IPS-18c (cell line): ENCODE measurements around the gene ZNF180.
"Not testable (repeated sequence)": the region's sequence is repeated elsewhere in the genome, so short reads cannot be mapped to it uniquely, and the experiment has no call there.

Experiments used
- H3K4me3 ChIP-seq: 2 replicates; pipeline ENCODE4 v1.7.0; 2013; ENCODE audit warnings: low read depth, mild to moderate bottlenecking, low read length, moderate library complexity; ENCODE audit not compliant: insufficient read depth
- H3K9me3 ChIP-seq: one replicate; pipeline ENCODE4 v1.6.1; 2013; ENCODE audit warnings: mild to moderate bottlenecking, low read length, moderate library complexity; ENCODE audit not compliant: control insufficient read depth, insufficient read depth

ZNF180 gene

DNA sequence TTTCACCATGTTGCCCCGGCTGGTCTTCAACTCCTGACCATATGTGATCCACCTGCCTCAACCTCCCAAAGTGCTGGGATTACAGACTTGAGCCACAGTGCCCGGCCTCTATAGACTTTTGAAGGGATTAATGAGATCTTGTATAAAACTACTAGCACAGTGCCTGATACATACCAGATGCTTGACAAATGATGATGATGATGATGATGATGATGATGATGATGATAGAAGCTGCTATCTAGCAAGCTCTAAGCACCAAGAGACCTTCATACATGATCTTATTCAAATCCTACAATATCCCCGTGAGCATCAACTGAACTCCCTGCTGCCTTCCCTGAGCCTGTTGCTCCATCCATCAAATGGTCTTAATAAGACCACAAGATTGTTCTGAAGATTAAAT is 14.7 kb upstream of the ZNF180 start:
- Histone ChIP-seq H3K9me3 (peaks cover 2% of the 10 kb centered on the region), H3K4me3 (no peak overlapping the region)

- Histone ChIP-seq H3K9me3 (no peaks in the 10 kb centered on the region), H3K4me3 (no peak overlapping the region)
Observed at GRCh38 chr19:44512326-44513298, 12.3 kb upstream of the ZNF180 start.

GRCh38 chr19:44509478-44509877 is 9.2 kb upstream of the ZNF180 start:
- Histone ChIP-seq H3K4me3 (no peak overlapping the region), H3K9me3 (no peaks in the 10 kb centered on the region)

GRCh38 chr19:44499559-44499958 is 763 bp downstream of the ZNF180 start:
- Histone ChIP-seq H3K4me3 (peak overlapping the region; percentile 100), H3K9me3 (peaks cover 12% of the 10 kb centered on the region)

DNA sequence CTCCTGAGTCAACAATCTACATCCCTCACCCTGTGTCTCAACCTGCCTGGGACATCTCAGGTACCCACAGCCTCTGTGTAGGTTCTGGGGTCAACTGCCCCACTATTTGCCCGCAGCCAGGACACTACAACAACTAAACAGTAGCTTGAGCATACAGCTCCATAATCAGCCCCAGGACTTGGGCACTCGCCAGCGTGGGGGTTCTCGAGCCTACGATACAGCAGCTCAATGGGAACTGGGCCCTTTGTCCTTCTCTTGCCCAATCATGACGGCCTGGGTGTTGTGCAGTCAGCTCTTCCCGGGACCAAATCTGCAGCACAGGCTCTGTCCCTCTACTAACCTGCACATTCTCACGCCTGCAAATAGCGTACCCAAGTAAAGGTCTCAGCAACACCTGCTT is 1.3 kb downstream of the ZNF180 start:
- peak overlapping the region; percentile 100 for H3K4me3 ChIP-seq
- peaks cover 17% of the 10 kb centered on the region for H3K9me3 ChIP-seq

DNA sequence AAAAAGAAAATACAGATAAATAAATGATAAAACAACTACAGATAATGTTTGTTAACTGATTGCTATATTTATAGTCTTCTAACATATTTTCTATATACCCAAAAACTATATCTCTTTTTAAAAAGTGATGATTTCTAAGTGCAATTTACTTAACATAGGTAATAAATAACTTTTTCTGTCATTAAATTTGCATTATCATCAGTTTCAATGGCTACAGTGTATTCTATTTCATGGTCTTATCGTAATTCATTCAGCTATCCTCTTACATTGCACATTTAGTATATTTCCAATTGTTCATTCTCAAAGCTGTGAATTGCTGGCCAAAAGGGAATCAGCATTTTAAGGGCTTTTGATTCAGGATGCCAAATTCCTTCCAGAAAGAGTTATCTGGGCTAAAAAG is 3.6 kb downstream of the ZNF180 start:
- no peak overlapping the region for H3K4me3 ChIP-seq
- H3K9me3 ChIP-seq = peaks cover 24% of the 10 kb centered on the region

DNA sequence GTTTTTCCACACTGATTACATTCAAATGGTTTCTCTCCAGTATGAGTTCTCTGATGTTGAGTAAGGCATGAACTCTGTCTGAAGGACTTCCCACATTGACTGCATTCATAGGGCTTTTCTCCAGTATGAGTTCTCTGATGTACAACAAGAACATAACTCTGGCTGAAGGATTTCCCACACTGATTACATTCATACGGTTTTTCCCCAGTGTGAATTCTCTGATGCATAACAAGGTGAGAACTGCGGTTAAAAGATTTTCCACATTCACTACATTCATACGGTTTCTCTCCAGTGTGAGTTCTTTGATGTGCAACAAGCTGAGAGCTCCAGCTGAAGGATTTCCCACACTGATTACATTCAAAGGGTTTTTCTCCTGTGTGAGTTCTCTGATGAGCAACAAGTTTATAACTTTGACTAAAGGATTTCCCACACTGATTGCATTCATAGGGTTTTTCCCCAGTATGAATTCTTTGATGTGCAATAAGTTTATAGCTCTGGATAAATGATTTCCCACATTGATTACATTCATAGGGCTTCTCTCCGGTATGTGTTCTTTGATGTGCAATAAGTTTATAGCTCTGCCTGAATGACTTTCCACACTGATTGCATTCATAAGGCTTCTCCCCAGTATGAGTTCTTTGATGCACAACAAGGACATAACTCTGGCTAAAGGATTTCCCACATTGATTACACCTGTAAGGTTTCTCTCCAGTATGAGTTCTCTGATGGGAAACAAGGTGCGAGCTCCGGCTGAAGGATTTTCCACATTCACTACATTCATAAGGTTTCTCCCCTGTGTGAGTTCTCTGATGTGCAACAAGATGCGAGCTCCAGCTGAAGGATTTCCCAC is 23.5 kb downstream of the ZNF180 start:
- H3K4me3 ChIP-seq = peak overlapping the region; percentile 5; the same call in 1 of the 2 replicates
- H3K9me3 ChIP-seq = peaks cover 38% of the 10 kb centered on the region

DNA sequence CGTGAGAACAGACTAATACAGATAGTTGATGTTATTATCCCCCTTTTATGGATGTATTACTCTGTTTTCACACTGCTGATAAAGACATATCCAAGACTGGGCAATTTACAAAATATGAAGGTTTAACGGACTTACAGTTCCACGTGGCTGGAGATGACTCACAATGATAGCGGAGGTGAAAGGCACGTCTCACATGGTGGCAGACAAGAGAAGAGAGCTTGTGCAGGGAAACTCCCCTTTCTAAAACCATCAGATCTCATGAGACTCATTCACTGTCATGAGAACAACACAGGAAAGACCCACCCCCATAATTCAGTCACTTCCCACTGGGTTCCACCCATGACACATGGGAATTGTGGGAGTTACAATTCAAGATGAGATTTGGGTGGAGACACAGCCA is 31.6 kb downstream of the ZNF180 start:
- not testable (repeated sequence) for H3K4me3 ChIP-seq
- H3K9me3 ChIP-seq = peaks cover 16% of the 10 kb centered on the region

DNA sequence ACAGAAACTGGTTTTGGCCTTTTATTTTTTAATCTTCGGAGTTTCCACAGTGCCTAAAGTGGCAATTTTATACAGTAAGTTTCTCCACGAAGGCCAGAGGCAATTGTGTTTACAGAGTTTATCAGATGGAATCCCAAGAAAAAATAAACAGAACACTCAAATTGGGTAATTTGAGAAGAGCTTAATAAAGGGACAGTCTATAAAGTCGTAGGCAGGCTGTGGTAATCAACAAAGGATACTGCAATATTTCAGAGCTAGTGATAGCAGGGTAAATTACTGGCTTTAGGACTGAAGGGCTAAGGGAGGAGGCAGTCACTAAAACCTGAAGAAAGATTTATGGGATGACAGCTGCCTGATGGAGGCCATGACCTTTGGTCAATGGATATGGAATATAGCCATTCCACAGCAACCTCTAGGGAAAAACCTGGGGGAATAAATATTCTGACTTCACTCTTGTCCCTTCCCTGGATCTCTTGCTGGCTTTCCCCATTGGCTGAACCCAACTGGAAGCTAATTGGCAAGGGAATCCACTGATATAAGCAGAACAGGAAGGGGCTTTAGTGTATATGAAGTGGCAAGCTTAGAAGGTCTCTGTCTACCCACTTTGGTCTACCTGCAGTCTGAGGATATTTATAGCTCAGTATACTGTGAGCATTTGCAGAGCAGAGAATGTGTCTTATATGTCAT is 37.6 kb downstream of the ZNF180 start:
- H3K4me3 ChIP-seq, H3K9me3 ChIP-seq: not testable (repeated sequence)

DNA sequence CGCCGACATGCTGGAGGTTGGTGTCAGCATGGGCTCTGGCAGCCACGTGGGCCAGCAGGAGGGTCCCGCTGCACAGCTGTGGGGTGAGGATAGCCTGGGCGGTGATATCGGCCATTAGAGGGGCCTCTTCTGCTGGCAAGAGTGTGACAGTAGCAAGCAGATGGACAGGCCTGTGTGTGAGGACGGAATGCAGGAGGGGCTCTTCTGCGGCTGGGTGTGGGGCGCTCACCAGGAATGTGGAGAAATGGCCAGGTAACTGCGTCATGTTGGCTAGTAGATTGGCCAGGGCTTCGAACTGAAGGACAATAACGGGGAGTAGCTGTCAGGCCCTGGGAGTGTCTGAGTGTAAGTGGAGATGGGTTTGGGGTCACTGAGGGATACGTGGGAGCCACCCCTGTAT is 44.3 kb downstream of the ZNF180 start:
- H3K4me3 ChIP-seq, H3K9me3 ChIP-seq: not testable (repeated sequence)

DNA sequence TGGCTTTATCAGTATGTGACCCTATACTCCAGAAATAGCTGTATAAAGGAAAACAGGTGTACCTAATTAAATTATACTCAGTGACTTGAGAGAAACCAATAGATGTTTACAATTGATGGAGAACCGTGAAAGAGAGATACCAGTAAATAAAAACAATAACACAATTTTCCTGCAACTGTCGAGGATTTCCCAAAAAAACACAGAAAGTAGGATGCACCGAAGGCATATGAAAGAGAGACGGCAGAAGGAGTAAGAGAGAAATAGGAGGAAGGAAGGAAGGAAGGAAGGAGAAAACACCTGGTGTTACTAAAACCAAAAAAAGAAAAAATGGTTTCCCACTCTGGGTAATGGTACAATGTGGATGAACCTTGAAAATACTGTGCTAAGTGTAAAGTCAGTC is 45.2 kb downstream of the ZNF180 start:
- peaks cover 5% of the 10 kb centered on the region for H3K9me3 ChIP-seq

GRCh38 chr19:44452367-44452766 is 48.0 kb downstream of the ZNF180 start:
- H3K4me3 ChIP-seq = no peak overlapping the region
- H3K9me3 ChIP-seq = peaks cover 5% of the 10 kb centered on the region

More for the DNA sequence above, 45.2 kb downstream of the ZNF180 start:
- H3K4me3 ChIP-seq = no peak overlapping the region

- no peak overlapping the region for H3K4me3 ChIP-seq
- H3K9me3 ChIP-seq = peaks cover 5% of the 10 kb centered on the region
Observed at GRCh38 chr19:44451687-44452086, 48.6 kb downstream of the ZNF180 start.

DNA sequence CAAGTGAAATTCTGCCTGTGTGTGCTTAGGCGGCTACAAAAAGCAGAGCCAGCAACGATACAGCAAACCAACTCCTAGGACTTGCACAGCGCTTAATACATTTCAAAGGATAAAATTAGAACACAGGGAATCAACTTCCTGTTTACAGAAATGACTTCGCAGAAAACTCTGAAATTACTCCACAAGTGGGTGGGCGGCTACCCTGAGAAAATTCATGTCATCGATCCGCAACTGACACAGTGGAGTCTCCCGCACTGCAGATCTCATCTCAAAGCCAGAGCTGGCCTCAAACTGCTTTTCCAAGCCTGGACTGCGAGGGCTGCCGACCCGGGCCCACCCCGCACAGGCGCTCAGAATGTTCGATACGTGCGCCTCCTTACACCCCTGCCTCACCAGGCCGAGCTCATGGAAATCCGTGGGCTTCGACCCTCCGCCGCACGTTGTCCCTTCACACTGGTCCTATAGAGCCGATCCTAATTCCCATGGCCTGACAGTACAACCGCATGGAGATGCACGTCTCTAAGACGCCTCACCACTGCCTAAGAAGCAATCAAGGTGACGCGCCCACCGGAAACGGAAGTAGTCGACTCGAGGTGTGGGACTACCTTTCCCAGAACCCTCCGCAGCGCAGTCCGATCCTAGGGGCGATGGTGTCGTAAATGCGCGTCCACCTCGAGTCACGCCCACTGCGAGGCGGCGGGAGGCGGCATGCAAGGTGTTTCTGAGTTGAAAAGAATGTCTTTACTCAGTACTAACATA is 52.2 kb downstream of the ZNF180 start, which contains the start of gene ZNF229:
Gene ZNF229, minus strand, starts transcription at position 557 of the 759 bp plus-strand sequence. CDS start 5,625 bp downstream, outside the sequence.
- peak within 1 kb of the TSS; percentile 68 for H3K4me3 ChIP-seq
- peaks cover 2% of the 10 kb centered on the region for H3K9me3 ChIP-seq

GRCh38 chr19:44438441-44438840 is 61.9 kb downstream of the ZNF180 start:
- H3K9me3 ChIP-seq = peaks cover 3% of the 10 kb centered on the region
- H3K4me3 ChIP-seq = no peak overlapping the region

GRCh38 chr19:44435441-44435840 is 64.9 kb downstream of the ZNF180 start:
- Histone ChIP-seq H3K4me3 (no peak overlapping the region), H3K9me3 (peaks cover 5% of the 10 kb centered on the region)

DNA sequence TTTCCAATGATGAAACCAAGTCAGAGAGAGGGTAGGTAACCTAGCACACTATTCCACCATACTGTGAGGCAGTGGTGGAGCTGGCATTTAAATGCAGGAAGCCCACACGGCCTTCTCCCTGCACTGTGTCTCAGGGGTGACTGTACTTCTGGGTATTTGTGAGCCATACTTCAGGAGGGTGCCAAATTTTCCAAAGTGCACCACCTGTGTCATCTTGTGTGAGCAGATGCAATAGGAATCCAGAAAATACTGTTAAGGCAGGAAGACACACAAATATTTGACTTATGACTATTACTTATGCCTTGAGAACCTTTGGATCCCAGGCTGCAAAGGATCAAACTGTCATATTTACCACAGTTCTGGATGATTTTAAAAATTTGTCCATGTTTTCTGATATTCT is 69.4 kb downstream of the ZNF180 start:
- Histone ChIP-seq H3K9me3 (peaks cover 4% of the 10 kb centered on the region), H3K4me3 (no peak overlapping the region)
